ENCODE results near the gene FAM110A.
"Not testable (repeated sequence)": the region's sequence is repeated elsewhere in the genome, so short reads cannot be mapped to it uniquely, and the experiment has no call there.

The FAM110A gene

DNA sequence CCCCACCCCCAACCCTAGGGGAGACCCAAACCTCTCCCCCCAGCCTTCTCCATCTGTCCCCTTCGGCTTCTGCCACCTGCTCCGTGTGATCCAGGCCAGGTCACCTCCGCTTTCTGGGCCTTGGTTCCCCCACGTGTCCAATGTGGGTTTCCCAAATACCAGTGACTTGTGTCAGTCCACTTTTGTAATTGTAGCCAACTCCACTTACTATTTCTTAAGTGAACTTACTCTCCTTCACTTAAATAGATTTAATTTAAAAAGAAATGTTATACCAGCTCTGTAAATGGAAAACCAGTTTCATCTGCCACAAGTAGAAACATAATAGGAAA is 10.0 kb upstream of the FAM110A start:
- no peak for DNase-seq (ENCODE audit: low read depth)

DNA sequence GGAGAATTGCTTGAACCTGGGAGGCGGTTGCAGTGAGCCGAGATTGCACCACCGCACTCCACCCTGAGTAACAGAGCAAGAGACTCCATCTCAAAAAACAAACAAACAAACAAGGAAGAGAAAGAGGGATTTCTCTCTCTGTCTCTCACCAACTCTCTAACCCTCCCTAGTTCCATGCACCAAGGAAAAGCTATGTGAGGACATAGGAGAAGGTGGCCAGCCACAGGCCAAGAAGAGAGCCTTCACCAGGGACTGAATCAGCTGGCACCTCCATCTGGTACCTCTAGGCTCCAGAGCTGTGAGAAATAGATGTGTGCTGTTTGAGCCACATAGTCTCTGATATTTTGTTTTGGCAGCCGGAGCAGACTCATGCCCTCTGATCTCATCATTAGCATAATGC is 9.0 kb upstream of the FAM110A start:
- no peak for DNase-seq (ENCODE audit: low read depth)

DNA sequence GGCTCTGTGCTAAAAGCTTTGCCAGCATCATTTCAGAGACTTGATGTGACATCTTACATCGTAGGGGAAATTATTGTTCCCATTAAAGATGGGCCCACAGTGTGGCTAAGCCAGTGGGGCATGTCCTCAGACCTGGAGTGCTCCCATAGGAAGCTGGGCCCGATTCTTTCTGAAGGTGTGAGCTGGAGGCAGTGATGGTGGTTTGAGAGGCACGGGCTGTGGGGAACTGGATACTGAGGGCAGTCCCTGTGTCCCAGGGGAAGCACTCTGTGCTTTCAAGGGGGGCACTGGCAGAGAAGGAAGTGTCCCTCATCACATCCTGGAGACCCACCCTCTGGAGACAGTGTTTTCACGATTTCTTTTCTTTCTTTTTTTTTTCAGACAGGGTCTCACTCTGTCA is 8.6 kb upstream of the FAM110A start:
- no peak for DNase-seq (ENCODE audit: low read depth)

GRCh38 chr20:825710-826421 is 7.6 kb upstream of the FAM110A start:
- DNase-seq (ENCODE audit: low read depth) = no peak

- no peak for DNase-seq (ENCODE audit: low read depth)
Measured at GRCh38 chr20:826695-827323, 6.7 kb upstream of the FAM110A start.

DNA sequence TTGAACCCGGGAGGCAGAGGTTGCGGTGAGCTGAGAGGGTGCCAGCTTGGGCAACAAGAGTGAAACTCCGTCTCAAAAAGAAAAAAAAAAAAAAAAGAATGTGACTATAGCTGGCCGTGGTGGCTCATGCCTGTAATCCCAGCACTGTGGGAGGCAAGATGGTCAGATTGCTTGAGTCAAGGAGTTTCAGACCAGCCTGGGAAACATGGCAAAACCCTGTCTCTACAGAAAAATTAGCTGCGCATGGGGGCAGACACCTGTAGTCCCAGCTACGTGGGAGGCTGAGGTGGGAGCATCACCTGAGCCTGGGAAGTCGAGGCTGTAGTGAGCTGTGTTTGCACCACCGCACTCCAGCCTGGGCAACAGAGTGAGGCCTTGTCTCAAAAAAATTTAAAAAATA is 5.5 kb upstream of the FAM110A start:
- not testable (repeated sequence) for DNase-seq (ENCODE audit: low read depth)

DNA sequence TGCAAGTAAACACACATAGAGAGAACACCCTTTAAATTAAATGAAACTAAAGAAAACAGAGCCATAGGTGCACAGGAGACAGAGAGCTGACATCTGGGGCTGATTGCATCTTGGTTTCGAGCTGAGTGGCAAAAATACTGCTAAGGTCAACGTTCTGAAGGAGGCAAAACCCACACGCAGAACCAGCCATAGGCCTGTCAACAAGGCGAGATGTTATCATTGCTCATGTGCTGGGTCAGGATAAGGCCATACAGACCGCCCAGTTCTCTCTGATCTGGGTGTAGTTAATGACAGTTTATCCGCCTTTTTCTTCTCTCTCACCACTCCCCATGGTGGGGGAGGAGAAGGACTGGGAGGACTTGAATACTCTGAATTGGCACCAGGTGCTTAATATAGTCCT is 4.5 kb upstream of the FAM110A start:
- no peak for DNase-seq (ENCODE audit: low read depth)

DNA sequence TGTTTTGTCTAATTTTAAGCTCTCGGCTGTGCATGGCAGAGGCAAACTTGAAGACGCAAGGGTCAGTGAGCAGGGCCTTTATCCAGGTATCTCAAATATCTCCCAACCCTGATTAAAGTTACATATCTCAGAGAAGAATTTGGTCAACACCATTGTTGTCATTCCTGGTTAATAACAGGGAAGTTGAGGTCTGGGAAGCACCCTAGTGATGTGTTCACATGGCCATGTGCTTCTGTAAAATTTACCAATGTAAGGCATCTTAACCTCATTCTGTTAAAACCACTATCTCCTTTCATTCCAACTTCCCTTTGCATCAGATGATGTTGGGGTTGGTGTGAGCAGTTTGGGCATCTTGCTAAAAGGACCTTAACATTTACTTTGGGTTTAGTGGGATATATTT is 4.0 kb upstream of the FAM110A start:
- DNase-seq (ENCODE audit: low read depth) = no peak

DNA sequence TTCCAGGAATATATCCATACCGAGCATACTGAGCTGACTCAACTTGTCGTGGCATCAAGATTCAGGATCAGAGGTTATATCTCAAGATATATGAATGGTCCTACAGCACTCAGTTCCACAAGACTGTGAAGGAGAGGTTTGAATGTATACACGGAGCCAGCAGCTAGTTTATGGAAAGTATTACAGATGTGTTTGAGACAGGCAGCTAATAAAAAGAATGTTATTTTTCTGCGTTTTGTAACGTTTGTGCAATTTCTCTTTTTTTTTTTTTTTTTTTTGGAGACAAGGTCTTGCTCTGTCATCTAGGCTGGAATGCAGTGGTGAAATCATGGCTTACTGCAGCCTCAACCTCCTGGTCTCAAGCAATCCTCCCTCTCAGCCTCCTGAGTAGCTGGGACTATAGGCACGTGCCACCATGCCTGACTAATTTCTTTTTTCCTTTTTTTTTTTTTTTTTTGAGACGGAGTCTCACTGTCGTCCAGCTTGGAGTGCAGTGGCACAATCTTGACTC is 3.4 kb upstream of the FAM110A start:
- DNase-seq (ENCODE audit: low read depth) = no peak

DNA sequence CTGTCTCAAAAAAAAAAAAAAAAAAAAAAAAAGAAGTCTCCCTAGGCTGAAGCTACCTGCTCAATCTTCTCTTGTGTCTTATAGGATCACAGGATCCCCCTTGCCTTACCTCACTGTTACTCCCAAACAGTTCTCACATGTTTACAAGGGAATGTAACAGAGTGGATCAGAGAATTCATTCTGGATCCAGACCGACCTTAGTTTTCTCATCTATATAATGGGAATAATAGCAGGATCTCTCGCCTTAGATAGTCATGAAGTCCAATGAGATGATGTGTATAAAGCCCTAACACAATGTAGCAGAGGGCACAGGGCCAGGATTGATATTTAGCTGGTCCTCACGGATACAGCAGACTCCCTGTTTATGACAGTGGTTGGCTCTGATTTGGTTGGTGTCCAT is 2.3 kb upstream of the FAM110A start:
- DNase-seq (ENCODE audit: low read depth) = no peak

GRCh38 chr20:831956-832355 is 1.6 kb upstream of the FAM110A start:
- no peak for DNase-seq (ENCODE audit: low read depth)

DNA sequence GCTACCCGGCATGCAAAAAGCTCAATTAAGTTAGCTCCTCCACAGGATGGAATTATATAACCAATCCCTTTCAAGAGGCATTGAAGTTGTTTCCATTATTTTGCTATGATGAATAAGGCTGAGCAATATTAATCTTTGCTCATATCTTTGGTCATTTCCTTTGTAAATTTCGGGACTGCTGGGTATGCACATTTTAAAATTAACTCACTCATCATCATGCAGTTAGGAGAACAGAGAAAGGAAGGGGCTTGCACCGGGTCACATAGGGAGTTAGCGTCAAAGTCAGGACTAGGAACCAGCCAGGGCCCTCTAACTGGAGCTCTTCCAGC is 430 bp upstream of the FAM110A start:
- no peak for DNase-seq (ENCODE audit: low read depth)

- DNase-seq (ENCODE audit: low read depth) = no peak
Measured at GRCh38 chr20:834151-834746, 734 bp downstream of the FAM110A start.

DNA sequence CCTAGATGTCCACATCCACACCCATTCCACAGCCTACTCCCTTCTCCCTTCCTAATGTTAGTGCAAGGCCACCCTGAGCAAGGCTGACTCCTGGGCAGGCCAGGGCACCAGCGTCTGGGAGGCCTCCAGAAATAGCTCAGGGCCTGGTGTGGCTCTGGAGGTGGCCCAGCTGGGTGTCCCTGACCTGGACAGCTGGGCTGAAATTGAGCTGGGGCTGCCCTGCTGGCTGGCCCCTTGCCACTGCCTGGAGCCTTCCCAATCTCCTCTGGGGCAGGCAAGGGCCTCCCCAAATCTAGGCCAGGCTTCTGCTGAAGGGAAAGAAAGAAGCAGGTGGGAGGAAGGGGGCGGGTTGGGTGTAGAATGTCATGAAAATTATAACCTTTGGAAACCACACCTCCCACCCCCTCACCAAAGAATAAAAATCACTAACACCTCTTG is 2.1 kb downstream of the FAM110A start:
- DNase-seq (ENCODE audit: low read depth) = no peak

DNA sequence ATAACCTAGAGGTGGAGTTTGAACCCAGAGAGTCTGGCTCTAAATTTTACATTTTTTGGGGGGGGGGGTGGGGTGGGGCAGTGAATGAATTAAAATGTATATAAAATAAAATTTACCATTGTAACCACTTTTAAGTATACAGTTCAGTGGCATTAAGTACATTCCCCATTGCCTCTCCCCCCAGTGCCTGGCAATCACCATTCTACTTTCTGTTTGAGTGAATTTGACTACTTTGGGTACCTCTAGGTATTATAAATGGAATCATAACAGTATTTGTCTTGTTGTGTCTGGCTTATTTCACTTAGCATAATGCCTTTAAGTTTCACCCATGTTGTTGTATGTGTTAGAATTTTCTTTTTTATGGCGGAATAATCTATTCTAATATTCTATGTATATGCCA is 2.7 kb downstream of the FAM110A start:
- DNase-seq (ENCODE audit: low read depth) = no peak

GRCh38 chr20:839015-839414 is 5.5 kb downstream of the FAM110A start:
- no peak for DNase-seq (ENCODE audit: low read depth)

- no peak for DNase-seq (ENCODE audit: low read depth)
Measured at GRCh38 chr20:839626-840025, 6.1 kb downstream of the FAM110A start.

GRCh38 chr20:840503-840857 is 7.0 kb downstream of the FAM110A start:
- DNase-seq (ENCODE audit: low read depth) = no peak

DNA sequence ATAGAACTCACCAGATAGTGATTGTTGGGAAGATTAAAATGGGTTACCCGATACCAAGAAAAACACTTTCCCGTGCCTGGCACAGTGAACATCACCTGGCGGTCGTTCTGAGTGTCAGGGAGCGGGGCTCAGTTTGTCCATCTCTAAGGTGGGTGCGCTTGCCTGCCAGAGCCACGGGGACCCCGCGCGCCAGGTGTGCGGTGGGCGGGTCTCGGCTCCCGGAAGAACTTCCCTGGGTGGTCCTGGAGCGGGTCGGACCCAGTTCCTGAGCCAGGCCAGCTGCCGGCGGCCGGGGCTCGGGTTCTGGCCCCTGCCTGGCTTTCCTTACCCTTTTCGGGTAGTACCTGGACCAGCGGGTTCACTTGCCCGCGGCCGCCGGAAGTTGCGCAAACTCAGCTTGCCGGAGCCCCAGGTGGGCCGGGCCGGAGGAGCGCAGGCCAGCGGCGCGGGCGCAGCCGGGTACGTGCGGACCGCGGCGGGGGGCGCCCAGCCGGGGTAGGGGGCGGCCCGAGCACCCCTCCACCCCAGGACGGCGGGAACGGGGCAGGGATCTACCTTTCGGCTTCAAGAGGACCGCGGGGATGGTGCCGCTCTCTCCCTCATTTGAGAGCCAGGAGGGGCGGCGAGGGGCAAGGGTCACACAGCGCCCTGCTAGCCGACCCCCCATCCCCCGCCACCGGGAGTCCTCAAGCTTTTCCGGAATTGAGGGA is 7.5 kb downstream of the FAM110A start:
- DNase-seq (ENCODE audit: low read depth) = no peak

- no peak for DNase-seq (ENCODE audit: low read depth)
Measured at GRCh38 chr20:841568-842546, 8.3 kb downstream of the FAM110A start.

DNA sequence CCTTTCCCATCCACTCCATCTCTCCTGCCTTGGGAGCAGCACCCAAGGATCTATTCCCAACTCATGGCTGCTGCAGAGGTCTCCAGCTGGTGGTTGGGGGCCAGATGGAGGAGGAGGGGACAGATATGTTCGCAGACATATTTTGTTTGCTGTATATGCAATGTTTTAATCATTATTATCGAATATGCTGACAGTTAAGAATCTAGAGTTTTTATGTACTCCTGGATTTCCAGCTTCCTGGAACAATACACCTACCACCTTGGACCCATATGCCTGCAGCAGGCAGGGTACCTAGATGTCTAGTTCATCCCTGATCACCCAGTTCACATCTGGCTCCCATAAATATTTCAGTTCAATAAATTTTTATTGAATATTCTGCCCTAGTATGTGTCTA is 9.0 kb downstream of the FAM110A start:
- no peak for DNase-seq (ENCODE audit: low read depth)

DNA sequence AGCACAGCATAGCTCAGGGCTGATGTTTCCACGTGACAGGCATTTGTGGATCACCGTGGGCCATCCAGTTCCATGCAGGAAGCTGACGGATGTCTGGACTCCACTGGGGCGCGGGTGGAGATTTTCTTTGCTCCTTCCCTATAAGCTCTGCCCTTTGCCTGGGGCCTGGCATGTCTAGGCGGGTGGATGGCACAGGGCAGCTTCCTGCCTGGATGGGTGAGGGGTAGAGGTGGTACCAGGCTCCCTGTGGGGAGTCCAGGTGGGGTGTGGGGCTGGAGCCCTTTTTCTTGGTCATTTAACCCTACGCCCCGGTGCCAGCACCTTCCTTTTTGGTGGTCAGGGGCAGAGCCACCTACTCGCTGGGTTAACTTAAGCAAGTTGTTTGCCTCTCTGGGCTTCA is 10.4 kb downstream of the FAM110A start:
- no peak for DNase-seq (ENCODE audit: low read depth)
